H1 (cell line): ENCODE results near the gene B3GNT2. TPM values are rescaled to one million over a fixed set of nuclear protein-coding genes. Genes with fewer than 3 reads are reported as not detected.

Experiments
- CTCF ChIA-PET: fragments of 300-600 bp; sonication (Branson Sonifier 250); formaldehyde crosslinking; loops from one replicate; lab custom pipeline; 2021; ENCODE audit not compliant: partially characterized antibody; lab: Charles Lee
- POLR2A ChIA-PET: fragments of 300-600 bp; sonication (Branson Sonifier 250); formaldehyde crosslinking; loops from one replicate; lab custom pipeline; 2021; ENCODE audit warnings: inconsistent platforms; ENCODE audit not compliant: partially characterized antibody; lab: Charles Lee
- DNase-seq, 2 experiments: peaks; one replicate each; pipeline versions ENCODE4 v3.0.0 to v3.0.0-alpha.2; 2010 to 2022; ENCODE audit warnings: low spot score in 2 of 2, low read depth in 1 of 2, mixed read lengths in 1 of 2
- FAIRE-seq: peaks from 2 replicates; lab custom pipeline; 2011; peaks lifted over from hg19 to GRCh38; lab: Jason Lieb, UNC
- H2AFZ ChIP-seq: 2 replicates; pipeline ENCODE4 v1.8.1; 2012; ENCODE audit warnings: low read length, inconsistent platforms
- H2AK5ac ChIP-seq: 2 replicates; pipeline ENCODE4 v1.6.1; 2013; ENCODE audit warnings: low read depth, low read length
- H2BK120ac ChIP-seq: replicated peaks from 2 replicates; pipeline ENCODE3; 2013; ENCODE audit warnings: low read depth, low read length, inconsistent platforms
- H2BK12ac ChIP-seq: 2 replicates; pipeline ENCODE4 v1.6.1; 2013; ENCODE audit warnings: low read depth, low read length
- H2BK15ac ChIP-seq: 2 replicates; pipeline ENCODE4 v1.6.1; 2013; ENCODE audit warnings: low read length
- H2BK20ac ChIP-seq: 2 replicates; pipeline ENCODE4 v1.6.1; 2013; ENCODE audit warnings: low read length
- H2BK5ac ChIP-seq: 2 replicates; pipeline ENCODE4 v1.6.1; 2013; ENCODE audit warnings: low read depth, low read length
- H3K14ac ChIP-seq: 2 replicates; pipeline ENCODE4 v1.6.1; 2013; ENCODE audit warnings: inconsistent platforms; ENCODE audit not compliant: insufficient read length
- H3K18ac ChIP-seq: 2 replicates; pipeline ENCODE4 v1.6.1; 2013; ENCODE audit warnings: low read length; ENCODE audit errors: extremely low read depth
- H3K23ac ChIP-seq: 2 replicates; pipeline ENCODE4 v1.6.1; 2013; ENCODE audit warnings: inconsistent platforms; ENCODE audit not compliant: insufficient read length
- H3K23me2 ChIP-seq: 2 replicates; pipeline ENCODE4 v1.6.1; 2013; ENCODE audit warnings: low read depth, low read length
- H3K27ac ChIP-seq: 2 replicates; pipeline ENCODE4 v1.6.1; 2011; ENCODE audit warnings: low read depth, low read length, inconsistent platforms
- H3K27me3 ChIP-seq, 4 experiments: replicated peaks in 1 of 4; 1 replicate in 1 of 4; 2 replicates in 3 of 4; pipeline versions ENCODE4 v1.6.1 to v1.8.1; 2011 to 2013; ENCODE audit warnings: low read length in 3 of 4, mild to moderate bottlenecking in 3 of 4, inconsistent platforms in 2 of 4, mixed read lengths in 2 of 4, moderate library complexity in 1 of 4; ENCODE audit not compliant: control insufficient read depth in 3 of 4, insufficient read depth in 3 of 4; ENCODE audit errors: extremely low read depth in 1 of 4
- H3K36me3 ChIP-seq, 4 experiments: 2 replicates each; pipeline versions ENCODE4 v1.6.1 to v1.8.1; 2011 to 2013; ENCODE audit warnings: mild to moderate bottlenecking in 4 of 4, low read length in 3 of 4, moderate library complexity in 2 of 4, control low read depth in 1 of 4, inconsistent platforms in 1 of 4; ENCODE audit not compliant: insufficient read depth in 4 of 4, control insufficient read depth in 2 of 4
- H3K4ac ChIP-seq: replicated peaks from 2 replicates; pipeline ENCODE3; 2013; ENCODE audit warnings: low read length, low read depth, mixed read lengths, inconsistent platforms; ENCODE audit not compliant: insufficient read length
- H3K4me1 ChIP-seq, 4 experiments: replicated peaks in 1 of 4; 1 replicate in 1 of 4; 2 replicates in 3 of 4; pipeline versions ENCODE4 v1.6.1 to v1.8.1; 2011 to 2013; ENCODE audit warnings: low read length in 3 of 4, inconsistent platforms in 2 of 4, mixed read lengths in 1 of 4; ENCODE audit not compliant: insufficient read depth in 4 of 4, control insufficient read depth in 3 of 4
- H3K4me2 ChIP-seq, 2 experiments: 2 replicates each; pipeline versions ENCODE4 v1.6.1 to v1.8.1; 2011 to 2013; ENCODE audit warnings: low read depth in 2 of 2, low read length in 2 of 2, control low read depth in 1 of 2, inconsistent platforms in 1 of 2, mild to moderate bottlenecking in 1 of 2; ENCODE audit not compliant: insufficient read depth in 1 of 2
- H3K4me3 ChIP-seq, 4 experiments: fragments of 200-600, 300-600 bp in 1 of 4; sonication (generic), shearing (Covaris generic), sonication (Bioruptor Twin) in 1 of 4; 2 replicates each; pipeline versions ENCODE4 v1.5.1 to v1.8.1; 2011 to 2016; ENCODE audit warnings: low read length in 4 of 4, low read depth in 3 of 4, control low read depth in 2 of 4, inconsistent platforms in 2 of 4, mild to moderate bottlenecking in 2 of 4, mixed read lengths in 1 of 4, moderate library complexity in 1 of 4; ENCODE audit not compliant: insufficient read depth in 2 of 4; ENCODE audit errors: extremely low read depth in 1 of 4
- H3K56ac ChIP-seq: replicated peaks from 2 replicates; pipeline ENCODE3; 2013; ENCODE audit warnings: low read depth, mild to moderate bottlenecking, mixed read lengths, low read length, inconsistent platforms; ENCODE audit not compliant: insufficient read length
- H3K79me1 ChIP-seq: 2 replicates; pipeline ENCODE4 v1.6.1; 2013; ENCODE audit warnings: low read depth, low read length, control low read depth
- H3K79me2 ChIP-seq, 2 experiments: 2 replicates each; pipeline versions ENCODE4 v1.6.1 to v1.8.1; 2012 to 2013; ENCODE audit warnings: low read length in 2 of 2, mild to moderate bottlenecking in 2 of 2, inconsistent platforms in 1 of 2; ENCODE audit not compliant: insufficient read depth in 2 of 2, control insufficient read depth in 1 of 2
- H3K9ac ChIP-seq, 4 experiments: replicated peaks in 1 of 4; 1 replicate in 1 of 4; 2 replicates in 3 of 4; pipeline versions ENCODE4 v1.6.1 to v1.8.1; 2011 to 2013; ENCODE audit warnings: low read depth in 3 of 4, low read length in 3 of 4, control low read depth in 2 of 4, mild to moderate bottlenecking in 2 of 4, moderate library complexity in 2 of 4, inconsistent platforms in 1 of 4; ENCODE audit errors: extremely low read depth in 1 of 4
- H3K9me3 ChIP-seq, 2 experiments: 2 replicates each; pipeline versions ENCODE4 v1.6.1 to v1.8.1; 2012 to 2013; ENCODE audit warnings: mild to moderate bottlenecking in 2 of 2, moderate library complexity in 2 of 2, control low read depth in 1 of 2, inconsistent platforms in 1 of 2, low read depth in 1 of 2, low read length in 1 of 2, mixed read lengths in 1 of 2; ENCODE audit not compliant: insufficient read depth in 2 of 2
- H4K20me1 ChIP-seq, 2 experiments: replicated peaks in 1 of 2; 2 replicates each; pipeline versions ENCODE3 to v1.8.1; 2011 to 2013; ENCODE audit warnings: inconsistent platforms in 2 of 2, low read length in 2 of 2, mild to moderate bottlenecking in 1 of 2; ENCODE audit not compliant: insufficient read depth in 2 of 2, control insufficient read depth in 1 of 2
- H4K5ac ChIP-seq: 2 replicates; pipeline ENCODE4 v1.6.1; 2013; ENCODE audit warnings: low read length, low read depth, mixed read lengths, inconsistent platforms; ENCODE audit not compliant: insufficient read length
- H4K8ac ChIP-seq: 2 replicates; pipeline ENCODE4 v1.8.0; 2013; ENCODE audit warnings: mild to moderate bottlenecking, moderate library complexity, low read length, inconsistent platforms; ENCODE audit not compliant: insufficient read depth; ENCODE audit errors: extremely low read depth
- H4K91ac ChIP-seq: replicated peaks from 2 replicates; pipeline ENCODE3; 2013; ENCODE audit warnings: low read length, mixed read lengths, inconsistent platforms; ENCODE audit not compliant: insufficient read length
- CTBP2 ChIP-seq: IDR thresholded peaks from 2 replicates; pipeline ENCODE4 v1.7.0; 2011; ENCODE audit warnings: borderline replicate concordance, mild to moderate bottlenecking, moderate library complexity, mixed read lengths, low read length; ENCODE audit not compliant: insufficient read depth, insufficient read length
- SIX5 ChIP-seq: IDR thresholded peaks from 2 replicates; pipeline ENCODE4 v1.6.1; 2011; ENCODE audit warnings: mild to moderate bottlenecking, low read depth, low read length
- USF2 ChIP-seq: IDR thresholded peaks from 2 replicates; pipeline ENCODE4 v1.6.1; 2011; ENCODE audit warnings: low read length, improper control_type of control experiment
- WGBS, 2 experiments: shearing (Covaris generic) in 1 of 2; methylation state at CpG; one replicate each; pipeline versions ENCODE4 v1.1.6 to v1.1.7; 2013 to 2015; ENCODE audit warnings: low lambda C conversion rate in 2 of 2, mixed read lengths in 2 of 2, inconsistent platforms in 1 of 2, low coverage in 1 of 2, missing lambda C conversion rate in 1 of 2; ENCODE audit not compliant: insufficient replicate concordance in 2 of 2, insufficient coverage in 1 of 2, insufficient read length in 1 of 2; ENCODE audit errors: extremely low coverage in 1 of 2, missing lambda C conversion rate in 1 of 2; 5-methylcytosine and 5-hydroxymethylcytosine counted together
- polyA plus RNA-seq, 7 experiments: library from polyadenylated mRNA; depleted of rRNA in 3 of 7; stranded (reverse) in 5 of 7; unstranded in 2 of 7; fragments of >200 nt in 5 of 7; fragments of 200-250 nt in 2 of 7; gene quantifications; 1 replicate in 5 of 7; 2 replicates in 1 of 7; 4 replicates in 1 of 7; pipeline versions ENCODE4 v1.2.1 to v1.2.3, GENCODE V29; 2011 to 2013; ENCODE audit warnings: missing spikeins in 2 of 7, mixed read lengths in 2 of 7
- total RNA-seq: library from RNA; stranded (reverse); fragmentation: NEBNext Ultra II Directional; extraction: Animal tissue kit (Norgen Biotek cat#: 25700); gene quantifications from 2 replicates; pipeline ENCODE4 v1.2.1, GENCODE V29; 2021

B3GNT2 gene
- total and polyA plus RNA-seq, 2 of the 8 experiments (the other 6 are each of a cell fraction or from before 2014, with no cell fraction given), result 20.1 to 40.8 TPM

GRCh38 chr2:62202729-62203128, 6.8 kb downstream of the B3GNT2 start:
- Histone ChIP-seq H4K20me1 (peaks cover 49 to 51% of the 10 kb centered on the region in 2 experiments), H3K4me1 (peaks cover 3 to 27% (median 24%) of the 10 kb centered on the region in 4 experiments)

More at GRCh38 chr2:62202729-62203128, 6.8 kb downstream of the B3GNT2 start:
- H2BK20ac ChIP-seq, result no peak overlapping the region
- no peak overlapping the region for H4K5ac ChIP-seq
- FAIRE-seq, result no peak
- DNase-seq, result no peak
- H3K23ac ChIP-seq, result no peak overlapping the region
- H3K79me1 ChIP-seq, result peaks cover 16% of the 10 kb centered on the region
- H3K9ac ChIP-seq, result no peak overlapping the region
- H2BK15ac ChIP-seq, result no peak overlapping the region
- H2BK120ac ChIP-seq, result no peak overlapping the region
- H3K18ac ChIP-seq, result no peak overlapping the region
- no peak overlapping the region for H2BK5ac ChIP-seq
- TF ChIP-seq CTBP2, result no peak
- TF ChIP-seq USF2, result no peak
- TF ChIP-seq SIX5, result no peak
- H3K27ac ChIP-seq, result no peak overlapping the region
- no peaks in the 10 kb centered on the region for H3K27me3 ChIP-seq
- POLR2A ChIA-PET, result interaction anchor here (1.1 kb wide), 1 partner anchor 8 kb away, joined by 3 read pairs; no protein-coding TSS in a partner anchor
- no peak overlapping the region for H3K56ac ChIP-seq
- no peak overlapping the region; a peak in 1 of 8 replicates for H3K4me3 ChIP-seq
- no peaks in the 10 kb centered on the region for H3K23me2 ChIP-seq
- H3K36me3 ChIP-seq, result no peaks in the 10 kb centered on the region
- no peak overlapping the region for H2AFZ ChIP-seq
- H3K9me3 ChIP-seq, result no peaks in the 10 kb centered on the region
- H3K4ac ChIP-seq, result no peak overlapping the region
- 82% methylated on average over 1 of the region's 1 CpG; no CpG with 5 or more reads in 1 of the 2 experiments for WGBS, 2 experiments
- H2AK5ac ChIP-seq, result no peak overlapping the region
- H3K4me2 ChIP-seq, result peak overlapping the region in 1 of 2 experiments; percentile 32; a peak in 1 of 4 replicates
- no peak overlapping the region for H3K14ac ChIP-seq
- H2BK12ac ChIP-seq, result no peak overlapping the region
- H4K91ac ChIP-seq, result no peak overlapping the region
- CTCF ChIA-PET, result interaction anchor here (0.8 kb wide), 1 partner anchor 255 kb away, joined by 3 read pairs; no protein-coding TSS in a partner anchor
- H3K79me2 ChIP-seq, result peaks cover 87 to 100% of the 10 kb centered on the region in 2 experiments
- no peak overlapping the region for H4K8ac ChIP-seq
